HG02623 (cell line): ENCODE data around the gene PHF2.

Source experiments
- ATAC-seq: cut with Tn5 transposase; IDR thresholded peaks from one replicate; pipeline ENCODE4 v1.9.1; 2021; ENCODE audit warnings: moderate library complexity; ENCODE audit not compliant: unreplicated experiment

Gene PHF2

DNA sequence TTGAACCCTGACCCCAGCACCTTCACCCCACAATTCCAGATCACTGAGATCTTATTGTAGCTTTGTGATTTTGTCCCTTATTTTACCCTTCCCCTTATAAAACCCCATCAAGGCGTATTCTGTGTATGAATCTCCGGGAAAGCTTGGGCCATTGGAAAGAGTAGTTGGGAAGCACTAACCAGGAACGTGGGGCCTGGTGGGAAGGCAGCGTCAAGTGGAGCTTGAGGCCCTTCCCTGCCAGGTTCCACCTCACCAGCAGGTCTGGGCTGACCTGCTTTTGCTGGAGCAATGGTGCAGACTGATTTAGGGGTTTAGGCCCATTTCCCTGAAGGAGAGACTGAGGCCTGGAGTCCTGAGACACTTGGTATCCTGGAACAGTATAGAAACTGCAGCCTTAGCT is 9.3 kb downstream of the PHF2 start:
- no peak for ATAC-seq

DNA sequence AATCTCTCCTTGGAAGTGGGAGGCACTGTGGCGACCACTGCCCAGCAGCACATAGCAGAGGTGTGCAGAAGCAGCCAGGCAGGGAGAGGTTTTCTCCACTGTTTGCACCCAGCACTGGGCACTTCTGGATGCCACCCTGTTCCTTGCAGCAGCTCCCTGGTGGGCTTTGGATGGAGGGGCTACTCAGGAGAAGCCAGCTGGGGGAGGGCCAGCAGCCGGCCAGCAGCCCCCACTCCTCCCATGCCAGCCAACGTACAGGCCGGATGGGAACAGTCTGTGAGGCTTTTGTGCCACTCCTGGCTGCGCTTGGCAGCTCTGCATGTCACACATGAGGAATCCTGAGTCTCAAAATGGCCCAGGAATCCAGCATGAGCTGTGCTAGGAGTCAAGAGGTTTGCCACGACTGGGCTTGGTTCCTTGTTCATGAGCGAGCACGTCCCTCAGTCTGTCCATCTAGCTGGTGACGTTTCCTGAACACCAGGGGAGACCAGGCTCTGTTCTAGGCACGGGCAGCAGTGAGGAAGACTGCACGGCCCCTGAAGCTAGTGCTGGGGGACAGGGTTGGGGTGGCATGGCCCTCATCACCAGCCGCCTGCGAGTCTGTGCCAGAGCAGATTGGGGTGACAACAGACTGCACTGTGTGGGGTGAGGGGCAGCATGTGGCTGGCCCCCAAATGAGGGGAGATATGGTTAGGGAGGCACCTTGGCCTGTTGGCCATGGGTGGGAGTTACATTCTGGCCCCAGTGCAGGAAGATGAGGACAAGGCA is 10.1 kb downstream of the PHF2 start:
- no peak for ATAC-seq

DNA sequence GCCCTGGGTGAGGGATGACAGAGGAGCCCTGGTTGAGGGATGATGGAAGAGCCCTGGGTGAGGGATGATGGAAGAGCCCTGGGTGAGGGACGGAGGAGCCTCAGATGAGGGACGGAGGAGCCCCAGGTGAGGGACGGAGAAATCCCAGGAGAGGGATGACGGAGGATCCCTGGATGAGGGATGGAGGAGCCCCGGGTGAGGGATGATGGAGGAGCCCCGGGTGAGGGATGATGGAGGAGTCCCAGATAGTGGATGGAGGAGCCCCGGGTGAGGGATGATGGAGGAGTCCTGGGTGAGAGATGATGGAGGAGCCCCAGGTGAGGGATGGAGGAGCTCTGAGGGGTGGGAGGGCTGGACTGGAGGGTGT is 10.9 kb downstream of the PHF2 start:
- no peak for ATAC-seq

DNA sequence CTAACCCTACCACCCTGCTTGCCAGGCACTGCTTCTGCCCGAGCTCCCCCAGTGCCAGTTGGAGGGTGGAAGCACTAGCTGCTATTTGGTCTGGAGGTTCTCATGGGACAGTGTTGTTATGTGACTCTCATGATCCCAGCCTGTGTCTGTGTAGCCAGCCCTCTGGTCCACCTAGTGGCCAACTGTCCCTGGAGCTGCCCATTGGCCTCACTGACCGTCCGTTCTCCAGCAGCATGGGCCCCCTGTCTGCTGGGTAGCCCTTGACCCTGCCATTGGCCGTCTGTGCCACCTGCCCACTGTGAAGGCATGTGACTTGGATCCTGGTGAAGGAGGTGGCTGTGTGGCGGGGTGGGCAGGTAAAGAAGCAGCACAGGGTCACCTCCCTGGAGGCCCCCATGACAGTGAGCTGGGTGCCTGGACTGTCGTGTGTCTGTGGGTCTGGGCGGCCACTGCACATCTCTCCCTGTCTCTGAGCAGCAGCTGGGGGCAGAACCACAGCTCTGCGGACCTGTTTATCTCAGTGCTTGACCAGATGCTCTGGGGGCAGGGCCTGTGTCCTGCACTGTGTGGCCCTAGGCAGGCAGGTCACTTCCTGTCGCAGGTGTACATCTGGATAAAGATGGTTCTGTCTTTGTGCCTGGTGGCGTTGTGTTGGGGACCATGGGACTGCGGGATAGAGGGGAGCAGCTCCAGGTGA is 11.4 kb downstream of the PHF2 start:
- no peak for ATAC-seq

DNA sequence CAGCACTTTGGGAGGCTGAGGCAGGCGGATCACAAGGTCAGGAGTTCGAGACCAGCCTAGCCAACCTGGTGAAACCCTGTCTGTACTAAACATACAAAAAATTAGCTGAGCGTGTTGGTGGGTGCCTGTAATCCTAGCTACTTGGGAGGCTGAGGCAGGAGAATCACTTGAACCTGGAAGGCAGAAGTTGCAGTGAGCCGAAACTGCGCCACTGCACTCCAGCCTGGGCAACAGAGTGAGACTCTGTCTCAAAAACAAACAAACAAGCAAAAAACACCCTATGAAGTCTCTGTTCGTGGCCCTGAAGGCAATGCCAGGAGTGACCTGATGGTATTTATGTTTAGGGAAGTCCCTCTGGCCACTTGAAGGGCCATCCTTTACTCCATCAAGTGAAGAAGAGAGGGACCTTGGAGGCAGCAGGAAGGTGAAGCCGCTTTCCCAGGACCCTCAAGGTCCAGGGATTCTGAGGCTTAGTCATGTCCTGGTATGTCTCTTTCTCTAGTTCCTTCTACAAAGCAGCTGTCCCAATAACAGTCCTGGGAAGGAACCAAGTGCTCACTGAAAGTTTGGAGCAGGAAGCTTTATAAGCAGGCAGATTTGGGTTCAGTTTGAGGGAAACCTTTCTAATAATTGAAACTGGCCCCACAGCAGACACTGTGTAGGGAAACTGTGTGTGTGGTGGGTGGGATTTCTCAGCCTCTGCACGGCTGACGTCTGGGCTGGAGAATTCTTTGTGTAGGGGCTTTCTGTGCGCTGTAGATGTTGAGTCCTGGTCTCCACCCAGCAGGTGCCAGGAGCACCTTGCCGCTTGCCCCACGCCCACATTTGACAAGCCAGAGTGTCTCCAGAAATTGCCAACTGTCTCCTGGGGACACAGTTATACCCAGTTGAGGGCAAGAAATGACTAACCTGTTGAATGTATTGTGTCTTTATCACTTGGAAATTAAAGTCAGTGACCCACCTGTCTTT is 12.5 kb downstream of the PHF2 start:
- no peak for ATAC-seq

DNA sequence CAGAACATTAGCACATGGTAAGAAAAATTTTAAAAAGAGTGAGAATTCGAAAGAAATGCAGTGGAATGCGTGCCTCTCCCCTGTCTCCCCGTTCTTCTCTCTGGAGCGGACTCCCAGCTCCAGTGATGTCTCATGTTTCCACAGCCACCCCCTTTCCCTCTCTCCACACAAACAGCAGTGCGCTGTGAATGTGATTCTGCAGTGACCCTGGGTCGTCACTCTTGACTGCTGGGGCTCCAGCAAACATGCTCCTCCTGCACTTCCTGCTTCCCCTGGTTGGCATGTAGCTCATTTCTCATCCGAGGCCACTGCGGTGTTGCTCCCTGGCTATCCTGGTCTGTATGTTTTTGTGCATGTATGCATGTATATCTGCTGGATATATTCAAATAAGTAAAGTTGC is 13.3 kb downstream of the PHF2 start:
- no peak for ATAC-seq

DNA sequence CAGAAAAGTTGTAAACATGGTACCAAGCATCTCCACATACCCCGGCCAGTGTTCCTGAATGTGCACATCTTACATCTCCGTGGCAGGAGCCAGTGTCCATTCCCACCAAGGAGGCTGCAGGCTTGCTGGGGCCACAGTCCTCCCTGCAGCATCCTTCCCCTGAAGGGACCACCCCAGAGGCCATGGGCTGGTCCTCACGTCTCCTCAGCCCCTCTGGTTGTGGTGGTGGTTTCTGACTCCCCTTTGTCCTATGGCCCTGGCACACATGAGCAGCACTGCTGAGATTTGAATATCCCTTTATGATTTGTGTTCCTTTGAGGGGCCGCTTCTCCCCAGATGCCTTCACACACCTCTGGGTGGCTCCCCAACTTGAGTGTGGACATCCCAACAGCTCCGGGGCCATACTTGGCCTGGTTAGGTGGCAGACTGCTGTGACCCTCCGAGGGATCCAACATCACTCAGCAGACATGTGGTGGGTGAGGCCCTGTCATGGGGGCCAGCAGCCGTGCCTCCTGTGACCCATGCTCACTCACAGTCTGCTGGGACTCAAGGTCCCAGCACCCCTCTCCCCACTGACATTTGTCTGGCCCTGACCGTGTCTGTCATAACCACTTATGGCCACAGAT is 14.3 kb downstream of the PHF2 start:
- ATAC-seq = no peak

DNA sequence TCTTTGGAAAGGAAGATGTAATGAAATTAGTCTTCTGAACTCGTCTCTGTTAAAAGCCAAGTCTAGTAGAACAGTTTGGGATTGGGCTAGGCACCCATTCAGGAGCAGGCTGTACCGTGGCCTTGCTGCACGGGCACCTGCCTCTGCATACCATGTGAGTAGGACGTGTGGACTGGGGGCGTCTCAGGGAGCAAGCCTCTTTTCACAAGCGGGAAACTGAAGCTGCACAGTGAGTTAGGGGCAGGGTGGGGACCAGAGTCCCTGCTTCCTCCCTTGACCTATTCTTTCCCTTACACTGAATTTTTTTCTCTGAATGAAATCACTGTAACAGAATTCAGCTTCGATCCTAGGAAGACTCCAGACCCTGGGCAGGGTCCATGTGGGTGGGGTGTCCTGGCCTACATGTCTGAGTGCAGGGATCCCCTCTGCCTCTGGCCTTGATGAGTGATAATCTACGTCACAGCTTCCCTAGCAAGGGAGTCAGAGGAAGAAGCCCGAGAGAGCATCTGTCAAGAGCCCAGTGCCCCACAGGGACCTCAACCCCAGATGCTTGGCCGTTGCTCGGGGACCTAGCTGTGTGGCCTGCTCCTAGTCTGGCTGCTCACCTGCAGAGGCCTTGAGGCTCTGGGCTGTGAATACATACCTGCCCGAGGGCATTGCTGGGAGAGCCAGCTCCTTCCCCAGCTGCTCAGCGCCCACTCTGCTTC is 15.1 kb downstream of the PHF2 start:
- ATAC-seq = no peak

DNA sequence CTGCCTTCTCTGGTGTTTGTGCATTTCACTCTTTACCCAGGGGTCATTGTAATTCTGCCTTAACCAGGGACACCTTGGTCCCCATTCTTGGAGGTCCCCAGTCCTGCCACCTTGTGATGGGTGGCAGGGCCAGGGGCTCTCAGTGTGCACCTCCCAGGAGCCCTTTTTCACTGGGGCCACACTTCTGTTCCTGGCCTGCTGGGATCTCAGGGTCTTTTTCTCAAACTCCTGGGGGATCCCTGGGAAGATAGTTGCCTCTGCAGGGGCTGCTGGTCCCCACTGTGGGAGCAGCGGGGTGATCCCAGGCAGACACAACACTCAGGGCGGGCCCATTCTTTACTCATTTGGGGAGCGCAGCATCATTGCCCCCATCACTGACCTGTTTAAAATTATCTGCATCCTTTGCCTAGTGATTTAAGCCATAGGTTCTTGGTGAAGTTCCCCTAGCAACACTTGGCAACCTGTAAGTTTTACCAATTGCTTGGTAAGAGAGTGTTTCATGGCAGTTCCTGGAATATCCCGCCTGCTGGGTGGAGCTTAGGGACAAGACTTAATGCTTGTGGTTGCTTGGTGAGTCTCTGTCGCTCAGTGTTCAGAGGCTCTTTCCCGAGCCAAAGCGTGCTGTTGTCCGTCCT is 15.7 kb downstream of the PHF2 start:
- no peak for ATAC-seq

DNA sequence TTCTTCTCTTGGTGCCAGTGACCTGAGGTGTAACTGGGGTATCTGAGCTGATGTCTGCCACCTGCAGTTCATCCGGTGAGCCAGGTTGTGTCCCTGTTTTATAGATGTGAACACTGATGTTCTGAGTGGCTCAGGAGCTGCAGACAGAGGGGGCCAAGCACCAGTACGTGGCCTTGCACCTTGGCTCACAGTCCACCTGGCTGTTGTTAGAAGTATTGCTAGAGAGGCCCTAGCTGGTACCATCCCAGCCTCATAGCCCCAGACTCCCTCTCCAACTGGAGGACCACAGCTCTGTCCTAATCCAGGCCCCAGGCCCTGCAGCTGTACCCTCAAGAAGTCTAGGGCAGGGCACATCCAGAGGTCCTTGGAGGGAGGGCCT is 16.2 kb downstream of the PHF2 start:
- no peak for ATAC-seq

DNA sequence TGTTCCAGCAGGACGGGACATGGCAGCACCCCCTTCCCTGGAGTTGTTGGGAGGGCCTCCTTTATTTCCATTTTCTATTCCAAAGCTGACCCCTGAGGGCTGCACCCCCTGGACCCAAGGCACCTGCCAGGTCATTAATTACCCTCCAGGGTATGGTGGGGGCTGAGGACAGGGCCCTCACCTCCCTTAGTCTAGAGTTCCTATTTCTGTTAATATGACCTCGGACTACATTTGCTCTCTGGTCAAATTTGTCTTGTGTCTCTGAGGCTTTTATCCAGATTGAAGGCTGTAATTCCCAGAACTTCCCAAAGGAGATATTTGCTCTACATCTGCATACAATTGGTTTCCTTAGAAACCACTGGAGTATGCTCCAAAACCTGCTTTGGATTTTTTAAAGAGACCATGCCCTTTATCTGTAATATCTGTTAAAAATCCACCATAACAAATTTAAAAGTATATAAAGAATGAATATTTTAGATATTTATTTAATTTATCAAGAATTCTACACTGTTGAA is 16.8 kb downstream of the PHF2 start:
- no peak for ATAC-seq

DNA sequence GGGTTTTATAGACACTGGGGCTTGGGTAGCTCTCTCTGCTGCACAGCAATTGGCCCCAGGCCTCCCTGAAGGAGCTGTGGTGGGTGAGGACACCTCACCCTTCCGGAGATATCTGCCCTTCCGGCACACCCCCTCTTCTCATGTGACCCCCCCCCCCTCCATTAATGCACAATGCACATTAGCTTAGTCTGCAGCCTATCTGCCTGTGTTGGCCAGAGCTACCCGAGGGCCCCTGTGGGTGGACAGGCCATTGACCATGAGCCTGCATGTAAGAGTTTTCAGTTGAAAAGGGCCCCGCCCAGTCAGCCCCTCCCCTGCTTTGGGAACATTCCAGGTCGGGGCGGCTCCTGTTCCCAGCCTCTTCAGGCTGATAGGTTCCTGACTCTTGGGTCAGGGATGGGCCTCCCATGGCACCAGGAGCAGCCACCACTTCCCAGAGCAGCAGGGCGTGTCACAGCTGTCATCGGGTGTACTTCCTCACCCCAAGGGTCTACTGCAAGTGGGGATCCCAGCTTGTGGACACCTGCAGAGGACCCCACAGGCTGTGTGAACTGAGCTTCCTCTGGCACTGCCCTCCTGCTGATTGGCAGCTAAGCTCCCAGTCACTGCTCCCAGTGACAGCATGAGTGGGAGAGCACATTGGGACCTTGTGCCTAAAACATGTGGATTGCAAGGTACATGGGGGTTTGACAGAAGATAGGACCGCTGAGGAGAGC is 17.8 kb downstream of the PHF2 start:
- ATAC-seq = no peak

DNA sequence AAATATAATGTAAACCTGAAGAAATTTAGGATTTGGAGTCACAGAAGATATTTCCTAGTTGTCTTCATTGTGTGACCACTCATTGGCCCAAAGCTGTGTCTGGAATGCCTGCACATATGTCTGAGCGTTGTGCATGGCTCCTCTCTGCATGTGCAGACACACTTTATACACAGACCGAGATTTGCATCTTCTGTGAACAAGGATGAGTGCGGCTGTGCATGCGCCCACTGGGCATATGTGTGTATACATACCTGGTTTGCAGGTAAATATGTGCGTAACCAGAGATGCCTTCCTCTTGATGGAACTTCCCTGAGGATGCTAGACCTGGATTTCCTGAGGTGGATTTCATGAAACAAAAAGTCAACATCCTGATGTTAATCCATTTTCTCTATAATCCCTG is 19.1 kb downstream of the PHF2 start:
- no peak for ATAC-seq

DNA sequence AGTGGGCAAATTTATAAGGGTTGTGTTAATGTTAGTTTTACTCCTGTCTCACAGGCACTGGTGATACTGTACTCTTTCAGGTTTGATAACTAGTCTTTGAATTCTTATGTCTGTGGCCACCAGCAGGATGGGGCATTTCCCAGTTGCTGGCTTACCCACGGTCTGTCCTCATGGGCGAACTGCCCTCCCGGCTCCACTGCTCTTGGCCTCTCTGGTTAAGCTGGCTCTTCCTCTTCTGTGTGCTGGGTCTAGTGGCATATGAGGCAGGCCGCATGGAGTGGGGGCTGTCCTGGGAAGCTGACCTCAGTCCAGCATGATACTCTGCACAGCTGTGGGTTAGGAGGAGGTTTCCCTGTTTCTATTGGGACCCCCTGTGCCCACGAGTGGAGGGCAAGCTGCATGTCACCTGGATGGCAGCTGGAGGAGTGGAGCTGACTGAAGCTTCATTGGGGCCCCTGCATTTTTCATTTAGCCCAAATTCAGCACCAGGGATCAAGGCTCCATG is 19.5 kb downstream of the PHF2 start:
- no peak for ATAC-seq

DNA sequence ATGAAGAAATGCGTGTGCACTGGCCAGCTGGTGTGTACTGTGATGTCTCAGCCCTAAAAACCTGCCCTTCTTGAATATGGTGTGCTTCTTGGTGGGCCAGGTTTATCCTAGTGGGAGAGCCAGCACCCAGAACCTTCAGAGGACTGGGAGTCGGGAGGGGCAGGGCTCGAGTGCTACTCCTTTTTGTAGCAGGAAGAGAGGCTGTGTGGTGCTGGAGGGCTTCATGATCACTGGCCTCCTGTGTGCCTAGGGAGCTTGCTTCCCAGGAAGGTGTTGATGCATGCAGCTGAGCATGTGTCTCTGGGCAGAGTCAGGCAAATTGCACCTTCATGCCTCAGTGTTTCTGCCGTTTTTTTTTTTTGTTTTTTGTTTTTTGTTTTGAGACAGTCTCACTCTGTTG is 20.0 kb downstream of the PHF2 start:
- no peak for ATAC-seq

DNA sequence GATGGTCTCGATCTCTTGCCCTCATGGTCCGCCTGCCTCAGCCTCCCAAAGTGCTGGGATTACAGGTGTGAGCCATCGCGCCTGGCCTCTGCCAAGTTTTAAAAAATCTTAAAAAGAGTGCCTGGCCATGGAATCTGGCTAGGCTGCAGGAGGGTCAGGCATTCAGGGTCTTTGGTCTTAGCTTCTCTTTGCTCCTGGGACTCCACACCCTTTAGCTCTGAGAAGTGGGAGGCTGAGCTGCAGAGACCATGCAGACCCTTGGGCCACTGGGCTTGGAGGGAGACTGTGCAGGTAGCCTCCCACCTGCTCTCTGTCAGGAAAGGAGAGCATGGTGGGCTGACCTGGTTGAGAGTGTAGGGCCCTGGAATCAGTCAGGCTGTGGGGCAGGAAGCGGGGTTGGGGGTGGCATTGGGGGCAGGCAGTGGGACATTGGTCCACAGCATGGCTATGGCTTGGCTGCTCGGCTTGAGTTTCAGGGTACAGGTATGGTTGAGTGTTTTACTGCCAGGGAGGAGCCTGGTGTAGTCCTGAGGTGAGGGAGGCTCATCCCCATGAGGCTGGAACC is 20.8 kb downstream of the PHF2 start:
- ATAC-seq = no peak

DNA sequence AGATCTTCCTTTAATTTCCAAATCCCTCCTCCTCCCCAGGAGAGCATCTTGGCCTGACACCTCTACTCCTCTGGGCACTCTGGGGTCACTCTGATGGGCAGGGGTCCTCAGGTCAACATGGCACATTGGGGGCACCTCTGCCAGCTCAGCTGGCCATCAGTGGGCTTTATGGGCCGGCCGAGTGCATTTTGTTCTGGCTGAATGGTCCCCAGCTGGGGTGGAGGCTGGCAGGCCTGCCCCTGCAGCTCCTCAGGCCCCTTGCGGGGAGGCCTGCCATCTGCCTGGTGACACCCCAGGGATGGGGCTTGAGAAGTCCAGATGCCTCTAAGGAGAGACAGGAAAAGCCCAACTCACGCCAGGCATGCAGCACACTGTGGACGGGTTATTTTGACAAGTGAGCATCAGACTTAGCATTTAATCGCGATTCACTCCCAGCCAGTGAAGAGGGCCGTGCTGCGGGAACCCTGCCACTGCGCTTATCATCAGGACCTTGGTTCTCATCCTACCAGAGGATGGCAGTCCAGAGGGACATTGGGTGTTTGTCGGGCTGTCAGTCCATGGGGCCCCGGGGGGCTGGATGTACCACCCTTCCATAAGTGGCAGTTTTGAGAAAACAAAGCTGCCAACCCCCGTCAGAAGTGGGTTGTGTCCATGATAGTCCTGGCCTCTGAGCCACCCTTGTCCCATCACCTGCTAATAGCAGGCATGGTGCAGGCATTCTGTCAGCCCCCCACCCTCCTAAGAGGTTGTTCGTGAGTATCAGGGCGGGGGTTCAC is 21.7 kb downstream of the PHF2 start:
- ATAC-seq = no peak

DNA sequence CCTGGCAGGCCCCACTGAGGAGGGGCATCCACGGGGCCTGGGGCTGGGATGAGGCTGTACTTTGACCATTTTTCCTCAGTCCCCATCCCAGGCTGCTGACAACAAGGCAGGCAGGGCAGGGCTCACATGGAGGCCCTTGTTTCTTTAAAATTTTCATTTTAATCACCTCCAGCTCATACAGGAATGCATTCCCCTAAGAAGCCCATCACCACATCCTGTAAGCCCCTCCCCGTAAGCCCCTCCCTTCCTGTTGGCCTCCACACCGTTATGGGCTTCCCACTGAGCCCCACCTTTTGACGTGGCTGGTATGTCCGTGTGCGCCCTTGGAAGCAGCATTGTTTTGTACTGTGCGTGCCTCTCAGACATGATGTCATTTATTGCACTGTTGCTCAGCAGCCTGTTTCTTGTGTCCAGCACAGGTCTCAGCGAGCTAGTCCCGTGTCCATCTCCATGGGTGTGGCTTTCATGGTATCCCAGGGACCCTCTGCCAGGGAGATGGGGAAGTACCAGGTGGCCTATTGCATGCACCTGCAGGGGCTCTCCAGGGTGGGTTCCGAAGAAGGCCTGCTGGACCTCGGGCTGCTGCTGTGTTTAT is 22.4 kb downstream of the PHF2 start:
- ATAC-seq = no peak
